HepG2 (cell line): ENCODE results near the gene SEC24D. TPM values are rescaled to one million over a fixed set of nuclear protein-coding genes. Genes with fewer than 3 reads are reported as not detected.

ENCODE experiments used
- ATAC-seq: fragments of 200-7000 bp; cut with Tn5 transposase; 3 replicates; pipeline ENCODE4 v1.9.1; 2020; ENCODE audit warnings: mild to moderate bottlenecking, moderate library complexity
- BruUV-seq: library from RNA; stranded (reverse); fragments of 400-500 nt; replicated peaks from 2 replicates; lab custom pipeline; 2021; lab: Mats Ljungman, UMichigan
- CTCF ChIA-PET: fragments of 300-600 bp; formaldehyde crosslinking; extraction: SDS; loops from one replicate; lab custom pipeline; 2021; ENCODE audit warnings: low total read pairs, inconsistent platforms, low intra/inter-chr PET ratio; lab: Yijun Ruan, JAX
- POLR2A ChIA-PET: fragments of 350-600 bp; sonication (Branson Sonifier 250); formaldehyde crosslinking; loops from one replicate; lab custom pipeline; 2020; ENCODE audit warnings: antibody characterized with exemption, inconsistent platforms; lab: Yijun Ruan, JAX
- DNase-seq: peaks from one replicate; pipeline ENCODE4 v3.0.0-alpha.2; 2015; ENCODE audit warnings: low spot score
- FAIRE-seq: peaks from 3 replicates; lab custom pipeline; 2011; peaks lifted over from hg19 to GRCh38; lab: Jason Lieb, UNC
- H2AFZ ChIP-seq: one replicate; pipeline ENCODE4 v1.6.1; 2011; ENCODE audit warnings: low read length, inconsistent platforms
- H3K27ac ChIP-seq: fragments of 300-600 bp; 3 replicates; pipeline ENCODE4 v1.8.0; 2011; ENCODE audit warnings: mixed run types, mild to moderate bottlenecking, mixed read lengths, low read length, inconsistent platforms; ENCODE audit not compliant: insufficient read depth; ENCODE audit errors: extremely low read length
- H3K27me3 ChIP-seq, 2 experiments: fragments of 200-600 bp in 1 of 2; 2 replicates in 1 of 2; 3 replicates in 1 of 2; pipeline versions ENCODE4 v1.6.0 to v1.8.0; 2011; ENCODE audit warnings: low read length in 2 of 2, mild to moderate bottlenecking in 2 of 2, moderate library complexity in 2 of 2, inconsistent platforms in 1 of 2; ENCODE audit not compliant: insufficient read depth in 2 of 2, control insufficient read depth in 1 of 2
- H3K36me3 ChIP-seq, 2 experiments: fragments of 200-600 bp in 1 of 2; replicated peaks in 1 of 2; 2 replicates in 1 of 2; 3 replicates in 1 of 2; pipeline versions ENCODE4 v1.5.1 to v1.8.0; 2011; ENCODE audit warnings: low read length in 2 of 2, inconsistent platforms in 1 of 2; ENCODE audit not compliant: insufficient read depth in 2 of 2, control insufficient read depth in 1 of 2
- H3K4me1 ChIP-seq: 2 replicates; pipeline ENCODE4 v1.5.1; 2012; ENCODE audit warnings: low read length, inconsistent platforms; ENCODE audit not compliant: insufficient read depth
- H3K4me2 ChIP-seq: 2 replicates; pipeline ENCODE4 v1.6.0; 2011; ENCODE audit warnings: low read depth, low read length, inconsistent platforms
- H3K4me3 ChIP-seq, 3 experiments: fragments of 200-600 bp in 1 of 3; sonication (generic), shearing (Covaris generic) in 1 of 3; replicated peaks in 1 of 3; 2 replicates each; pipeline ENCODE4 v1.5.1; 2011 to 2016; ENCODE audit warnings: low read length in 3 of 3, inconsistent platforms in 2 of 3, low read depth in 2 of 3, mild to moderate bottlenecking in 2 of 3, control low read depth in 1 of 3, mixed read lengths in 1 of 3; ENCODE audit not compliant: insufficient read depth in 1 of 3
- H3K79me2 ChIP-seq: one replicate; pipeline ENCODE4 v1.6.1; 2011; ENCODE audit warnings: low read length, inconsistent platforms; ENCODE audit not compliant: insufficient read depth
- H3K9ac ChIP-seq: 2 replicates; pipeline ENCODE4 v1.6.0; 2011; ENCODE audit warnings: mild to moderate bottlenecking, low read depth, low read length, inconsistent platforms; ENCODE audit not compliant: insufficient read depth
- H3K9me3 ChIP-seq: 2 replicates; pipeline ENCODE4 v1.5.1; 2012; ENCODE audit warnings: mild to moderate bottlenecking, low read length
- H4K20me1 ChIP-seq: 2 replicates; pipeline ENCODE4 v1.6.0; 2011; ENCODE audit warnings: inconsistent platforms, mild to moderate bottlenecking, low read length, moderate library complexity; ENCODE audit not compliant: insufficient read depth
- FOXK2 ChIP-seq: fragments of 450-650 bp; IDR thresholded peaks from 2 replicates; pipeline ENCODE4 v1.6.1; 2016
- KMT2A ChIP-seq: sonication (generic); formaldehyde crosslinking; IDR thresholded peaks from 2 replicates; pipeline ENCODE4 v1.4.0; 2020; ENCODE audit warnings: missing genetic modification reagents
- KMT2B ChIP-seq: IDR thresholded peaks from 2 replicates; pipeline ENCODE4 v1.6.1; 2016; ENCODE audit warnings: missing genetic modification reagents, missing compliant biosample characterization
- MAFG ChIP-seq: sonication (generic); formaldehyde crosslinking; IDR thresholded peaks from 2 replicates; pipeline ENCODE4 v1.5.1; 2020; ENCODE audit warnings: mild to moderate bottlenecking, missing genetic modification reagents
- RBAK ChIP-seq: sonication (generic); formaldehyde crosslinking; IDR thresholded peaks from 2 replicates; pipeline ENCODE4 v1.5.1; 2020; ENCODE audit warnings: mild to moderate bottlenecking, missing genetic modification reagents
- SKI ChIP-seq: fragments of 450-650 bp; IDR thresholded peaks from one replicate; pipeline ENCODE4 v1.6.1; 2018; ENCODE audit warnings: mild to moderate bottlenecking; ENCODE audit not compliant: partially characterized antibody
- ZNF143 ChIP-seq: sonication (generic); formaldehyde crosslinking; IDR thresholded peaks from 2 replicates; pipeline ENCODE4 v1.4.0; 2020; ENCODE audit warnings: missing genetic modification reagents
- ZSCAN21 ChIP-seq: sonication (generic); formaldehyde crosslinking; IDR thresholded peaks from 2 replicates; pipeline ENCODE4 v1.8.0; 2022; ENCODE audit warnings: mild to moderate bottlenecking, missing genetic modification reagents, moderate library complexity, borderline replicate concordance
- WGBS: methylation state at CpG from one replicate; pipeline ENCODE4 v1.1.6; 2017; ENCODE audit warnings: low lambda C conversion rate; 5-methylcytosine and 5-hydroxymethylcytosine counted together
- in situ Hi-C: cut with HindIII; loops from 2 replicates; pipeline ENCODE4 v1.10.0; 2017; ENCODE audit warnings: low pct_unique_long_range_greater_than_20kb; ENCODE audit not compliant: extremely low pct_ligation_motif_present
- intact Hi-C: fragments of 100-400 bp; cut with micrococcal nuclease; formaldehyde crosslinking; loops from one replicate; pipeline ENCODE4 v1.10.0; 2022; ENCODE audit not compliant: unreplicated experiment
- polyA plus RNA-seq, 8 experiments: library from polyadenylated mRNA; depleted of rRNA in 3 of 8; stranded (reverse) in 7 of 8; unstranded in 1 of 8; fragments of >200 nt; fragmentation: Illumina TruSeq in 4 of 8; extraction: Trizol in 4 of 8; gene quantifications; 2 replicates each; pipeline versions ENCODE4 v1.2.1 to v1.2.3, GENCODE V29; 2011 to 2016; ENCODE audit warnings: low read depth in 4 of 8, missing spikeins in 1 of 8, mixed read lengths in 1 of 8; ENCODE audit not compliant: insufficient read depth in 1 of 8
- total RNA-seq, 5 experiments: library from RNA; depleted of rRNA; stranded (reverse); fragments of >200 nt; fragmentation: Illumina TruSeq; extraction: Trizol; gene quantifications; 2 replicates each; pipeline ENCODE4 v1.2.3, GENCODE V29; 2016; ENCODE audit warnings: low read depth in 1 of 5
- TF ChIP-seq, protein P1 (sequence below): sonication (generic); formaldehyde crosslinking; IDR thresholded peaks from 2 replicates; pipeline ENCODE4 v1.4.0; 2020; ENCODE audit warnings: missing genetic modification reagents, mild to moderate bottlenecking, borderline replicate concordance

The SEC24D gene
- total and polyA plus RNA-seq, 2 of the 13 experiments (the other 11 are each of a cell fraction or from before 2014, with no cell fraction given) = 30.0 to 51.1 TPM

DNA sequence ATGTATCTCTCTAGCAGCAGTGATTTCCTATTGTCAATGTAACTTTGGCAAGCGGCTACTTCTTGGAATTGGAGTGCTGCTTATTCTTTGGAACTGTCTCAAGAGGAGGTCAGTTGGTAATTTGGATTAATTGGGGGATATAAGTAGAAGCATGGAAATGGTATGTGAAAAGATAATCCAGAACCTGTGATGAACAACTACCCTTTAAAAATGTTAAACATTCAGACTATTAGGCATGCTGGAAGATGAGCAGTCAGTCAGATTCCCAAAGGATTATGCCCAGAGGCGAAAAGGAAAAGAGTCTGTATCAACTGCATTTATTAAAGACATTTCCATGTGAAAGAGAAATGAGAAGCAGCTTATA, 62.5 kb downstream of the SEC24D start:
- Histone ChIP-seq H3K9me3 (no peaks in the 10 kb centered on the region), H4K20me1 (peaks cover 6% of the 10 kb centered on the region; the same call in 1 of the 2 replicates), H3K4me2 (no peak overlapping the region), H2AFZ (no peak overlapping the region), H3K27me3 (no peaks in the 10 kb centered on the region), H3K9ac (no peak overlapping the region), H3K27ac (no peak overlapping the region), H3K36me3 (peaks cover 1 to 28% of the 10 kb centered on the region in 2 experiments; a peak in 4 of 5 replicates), H3K79me2 (no peaks in the 10 kb centered on the region), H3K4me3 (no peak overlapping the region), H3K4me1 (no peaks in the 10 kb centered on the region)
- POLR2A ChIA-PET = no interaction called here
- WGBS = 98% methylated on average over 2 of the region's 2 CpGs
- FAIRE-seq (no peak), ATAC-seq (no peak), DNase-seq (no peak)
- TF ChIP-seq RBAK (CRISPR knock-in tag) = no peak
- TF ChIP-seq FOXK2 = no peak
- TF ChIP-seq MAFG = no peak
- TF ChIP-seq ZSCAN21 (CRISPR knock-in tag) = no peak
- TF ChIP-seq, protein P1, sequence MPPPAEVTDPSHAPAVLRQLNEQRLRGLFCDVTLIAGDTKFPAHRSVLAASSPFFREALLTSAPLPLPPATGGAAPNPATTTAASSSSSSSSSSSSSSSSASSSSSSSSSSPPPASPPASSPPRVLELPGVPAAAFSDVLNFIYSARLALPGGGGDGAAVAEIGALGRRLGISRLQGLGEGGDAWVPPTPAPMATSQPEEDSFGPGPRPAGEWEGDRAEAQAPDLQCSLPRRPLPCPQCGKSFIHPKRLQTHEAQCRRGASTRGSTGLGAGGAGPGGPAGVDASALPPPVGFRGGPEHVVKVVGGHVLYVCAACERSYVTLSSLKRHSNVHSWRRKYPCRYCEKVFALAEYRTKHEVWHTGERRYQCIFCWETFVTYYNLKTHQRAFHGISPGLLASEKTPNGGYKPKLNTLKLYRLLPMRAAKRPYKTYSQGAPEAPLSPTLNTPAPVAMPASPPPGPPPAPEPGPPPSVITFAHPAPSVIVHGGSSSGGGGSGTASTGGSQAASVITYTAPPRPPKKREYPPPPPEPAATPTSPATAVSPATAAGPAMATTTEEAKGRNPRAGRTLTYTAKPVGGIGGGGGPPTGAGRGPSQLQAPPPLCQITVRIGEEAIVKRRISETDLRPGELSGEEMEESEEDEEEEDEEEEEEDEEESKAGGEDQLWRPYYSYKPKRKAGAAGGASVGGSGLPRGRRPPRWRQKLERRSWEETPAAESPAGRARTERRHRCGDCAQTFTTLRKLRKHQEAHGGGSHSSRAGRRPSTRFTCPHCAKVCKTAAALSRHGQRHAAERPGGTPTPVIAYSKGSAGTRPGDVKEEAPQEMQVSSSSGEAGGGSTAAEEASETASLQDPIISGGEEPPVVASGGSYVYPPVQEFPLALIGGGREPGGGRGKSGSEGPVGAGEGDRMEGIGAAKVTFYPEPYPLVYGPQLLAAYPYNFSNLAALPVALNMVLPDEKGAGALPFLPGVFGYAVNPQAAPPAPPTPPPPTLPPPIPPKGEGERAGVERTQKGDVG (CRISPR knock-in tag) = no peak
- TF ChIP-seq ZNF143 (CRISPR knock-in tag) = no peak
- TF ChIP-seq KMT2A (CRISPR knock-in tag) = no peak
- no peak for TF ChIP-seq KMT2B (CRISPR knock-in tag)
- TF ChIP-seq SKI = no peak
- in situ Hi-C loops (loop anchor here (5.0 kb wide), 1 partner anchor 119 kb away; no protein-coding TSS in a partner anchor), intact Hi-C loops (loop anchor here (2.0 kb wide), 1 partner anchor 91 kb away; no protein-coding TSS in a partner anchor)
- CTCF ChIA-PET = interaction anchor here (4.1 kb wide), 1 partner anchor 116 kb away, joined by 20 read pairs; the partner anchor contains the start of gene SYNPO2
- BruUV-seq = no TSS peak
